OCI-LY7 (cell line): Measurements from ENCODE around the gene CT45A10.
"Not testable (repeated sequence)": the region's sequence is repeated elsewhere in the genome, so short reads cannot be mapped to it uniquely, and the experiment has no call there.

Source experiments
- EZH2phosphoT487 ChIP-seq: fragments of 200-600 bp; sonication (generic); IDR thresholded peaks from 2 replicates; pipeline ENCODE4 v1.6.1; 2018; ENCODE audit warnings: low read depth, borderline replicate concordance, mild to moderate bottlenecking, mixed run types, antibody characterized with exemption, low read length, moderate library complexity, mixed read lengths
- TF ChIP-seq, protein P1 (sequence below): fragments of 200-600 bp; sonication (generic); conservative IDR thresholded peaks from 2 replicates; pipeline ENCODE4 v1.5.1; 2014; ENCODE audit warnings: mild to moderate bottlenecking, antibody characterized with exemption, low read length, moderate library complexity, mixed read lengths

DNA sequence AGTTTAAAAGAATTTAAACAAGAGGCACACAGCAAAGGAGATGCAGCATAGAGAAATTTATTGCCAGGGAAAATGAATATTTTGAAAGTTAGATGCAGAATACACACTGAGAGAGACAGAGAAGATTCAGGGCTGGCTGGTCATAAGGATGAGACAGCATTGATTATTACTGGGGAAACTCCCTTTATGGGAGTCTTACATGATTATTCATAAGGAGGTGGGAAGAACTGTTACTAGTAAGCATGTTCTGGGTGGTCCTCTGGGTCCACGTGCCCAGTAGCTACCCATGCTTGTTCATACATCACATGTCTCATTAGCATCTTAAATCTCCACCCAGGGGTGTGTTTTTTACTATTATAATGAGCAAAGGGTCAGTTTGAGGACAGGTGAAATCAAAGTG, 27.3 kb upstream of the CT45A10 start:
- TF ChIP-seq, protein P1, sequence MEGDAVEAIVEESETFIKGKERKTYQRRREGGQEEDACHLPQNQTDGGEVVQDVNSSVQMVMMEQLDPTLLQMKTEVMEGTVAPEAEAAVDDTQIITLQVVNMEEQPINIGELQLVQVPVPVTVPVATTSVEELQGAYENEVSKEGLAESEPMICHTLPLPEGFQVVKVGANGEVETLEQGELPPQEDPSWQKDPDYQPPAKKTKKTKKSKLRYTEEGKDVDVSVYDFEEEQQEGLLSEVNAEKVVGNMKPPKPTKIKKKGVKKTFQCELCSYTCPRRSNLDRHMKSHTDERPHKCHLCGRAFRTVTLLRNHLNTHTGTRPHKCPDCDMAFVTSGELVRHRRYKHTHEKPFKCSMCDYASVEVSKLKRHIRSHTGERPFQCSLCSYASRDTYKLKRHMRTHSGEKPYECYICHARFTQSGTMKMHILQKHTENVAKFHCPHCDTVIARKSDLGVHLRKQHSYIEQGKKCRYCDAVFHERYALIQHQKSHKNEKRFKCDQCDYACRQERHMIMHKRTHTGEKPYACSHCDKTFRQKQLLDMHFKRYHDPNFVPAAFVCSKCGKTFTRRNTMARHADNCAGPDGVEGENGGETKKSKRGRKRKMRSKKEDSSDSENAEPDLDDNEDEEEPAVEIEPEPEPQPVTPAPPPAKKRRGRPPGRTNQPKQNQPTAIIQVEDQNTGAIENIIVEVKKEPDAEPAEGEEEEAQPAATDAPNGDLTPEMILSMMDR: not testable (repeated sequence)
- not testable (repeated sequence) for TF ChIP-seq EZH2phosphoT487
